Measurements from ENCODE around the gene PSME4.
A peak's percentile ranks its signal among the peaks of the same experiment; 100 is the strongest.
"Not testable (repeated sequence)": the region's sequence is repeated elsewhere in the genome, so short reads cannot be mapped to it uniquely, and the experiment has no call there.

Gene PSME4

GRCh38 chr2:53861824-53862223 is 109.0 kb downstream of the PSME4 start:
- Histone ChIP-seq H3K9me3 (no peaks in the 10 kb centered on the region), H3K4me1 (peaks cover 0 to 13% (median 6%) of the 10 kb centered on the region in 4 donors), H3K4me3 (no peak overlapping the region), H3K27me3 (no peaks in the 10 kb centered on the region), H3K27ac (no peak overlapping the region), H3K36me3 (peaks cover 28 to 39% (median 30%) of the 10 kb centered on the region in 3 donors)
- intact Hi-C loops (cut with DNase I; ENCODE audit: low total_unique reads): no loop called here
- no peak for TF ChIP-seq CTCF (IDR thresholded peaks at IDR 0.05)
- no peak for DNase-seq

GRCh38 chr2:53859206-53860181 is 111.3 kb downstream of the PSME4 start, which contains the start of gene GPR75:
TSS of gene GPR75 (minus strand) at chr2:53859967. CDS start at chr2:53854756, 5,211 bp downstream.
- Histone ChIP-seq H3K9me3 (no peaks in the 10 kb centered on the region), H3K27ac (no peak within 1 kb of the TSS), H3K4me3 (peak within 1 kb of the TSS; percentile 41 to 51), H3K27me3 (no peaks in the 10 kb centered on the region), H3K4me1 (peaks cover 0 to 13% (median 6%) of the 10 kb centered on the region in 4 donors), H3K36me3 (peaks cover 7 to 27% (median 10%) of the 10 kb centered on the region in 3 donors)
- DNase-seq: no peak
- intact Hi-C loops (cut with DNase I; ENCODE audit: low total_unique reads): no loop called here
- TF ChIP-seq CTCF (IDR thresholded peaks at IDR 0.05): peak in 1 of 2 experiments; percentile 8

- Histone ChIP-seq H3K36me3 (peaks cover 0 to 31% (median 14%) of the 10 kb centered on the region in 3 donors), H3K4me1 (peaks cover 0 to 13% (median 6%) of the 10 kb centered on the region in 4 donors), H3K9me3 (no peaks in the 10 kb centered on the region), H3K27me3 (no peaks in the 10 kb centered on the region), H3K4me3 (no peak overlapping the region), H3K27ac (no peak overlapping the region)
- intact Hi-C loops (cut with DNase I; ENCODE audit: low total_unique reads): no loop called here
- no peak for TF ChIP-seq CTCF (IDR thresholded peaks at IDR 0.05)
- DNase-seq: no peak
These were observed 114.5 kb downstream of the PSME4 start for GRCh38 chr2:53856272-53856671.

- TF ChIP-seq CTCF (IDR thresholded peaks at IDR 0.05): no peak
- Histone ChIP-seq H3K36me3 (peaks cover 0 to 36% (median 14%) of the 10 kb centered on the region in 3 donors), H3K27ac (no peak overlapping the region), H3K9me3 (no peaks in the 10 kb centered on the region), H3K4me3 (no peak overlapping the region), H3K4me1 (peaks cover 0 to 7% (median 3%) of the 10 kb centered on the region in 4 donors), H3K27me3 (no peaks in the 10 kb centered on the region)
- intact Hi-C loops (cut with DNase I; ENCODE audit: low total_unique reads): no loop called here
- no peak for DNase-seq
These were observed 116.1 kb downstream of the PSME4 start for GRCh38 chr2:53854678-53855077.

GRCh38 chr2:53852532-53852931 is 118.3 kb downstream of the PSME4 start:
- Histone ChIP-seq H3K27ac (no peak overlapping the region), H3K4me3 (no peak overlapping the region), H3K36me3 (peaks cover 0 to 42% (median 17%) of the 10 kb centered on the region in 3 donors), H3K9me3 (no peaks in the 10 kb centered on the region), H3K27me3 (no peaks in the 10 kb centered on the region), H3K4me1 (no peaks in the 10 kb centered on the region)
- DNase-seq: no peak
- intact Hi-C loops (cut with DNase I; ENCODE audit: low total_unique reads): no loop called here
- TF ChIP-seq CTCF (IDR thresholded peaks at IDR 0.05): no peak

- H3K9me3 ChIP-seq; H3K27me3 ChIP-seq; H3K4me3 ChIP-seq; H3K27ac ChIP-seq; DNase-seq; H3K4me1 ChIP-seq; intact Hi-C loops (cut with DNase I; ENCODE audit: low total_unique reads): not testable (repeated sequence)
- peaks cover 0 to 42% (median 17%) of the 10 kb centered on the region in 3 donors for H3K36me3 ChIP-seq
These were observed 119.6 kb downstream of the PSME4 start for GRCh38 chr2:53851052-53851757.

All from tibial artery (tissue), 4 donors.